GM12878 (cell line): Measurements from ENCODE around the gene CRB1. TPM values are rescaled to one million over a fixed set of nuclear protein-coding genes. Genes with fewer than 3 reads are reported as not detected.

ENCODE experiments used
- ATAC-seq: fragments of 200-7000 bp; cut with Tn5 transposase; 3 replicates; pipeline ENCODE4 v1.9.1; 2020; ENCODE audit warnings: mild to moderate bottlenecking, moderate library complexity
- BruUV-seq: library from RNA; stranded (reverse); fragments of 400-500 nt; replicated peaks from 2 replicates; lab custom pipeline; 2021; lab: Mats Ljungman, UMichigan
- CTCF ChIA-PET: fragments of 300-600 bp; sonication (Branson Sonifier 250); formaldehyde crosslinking; extraction: SDS; loops from one replicate; lab custom pipeline; 2021; ENCODE audit warnings: inconsistent platforms; lab: Yijun Ruan, JAX
- POLR2A ChIA-PET: fragments of 350-600 bp; formaldehyde crosslinking; extraction: SDS; loops from one replicate; lab custom pipeline; 2021; ENCODE audit warnings: inconsistent platforms; lab: Charles Lee
- RAD21 ChIA-PET: fragments of 300-600 bp; sonication (Branson Sonifier 250); formaldehyde crosslinking; loops from one replicate; lab custom pipeline; 2023; ENCODE audit warnings: antibody characterized with exemption; ENCODE audit not compliant: unreplicated experiment; lab: Charles Lee
- SMC1A ChIA-PET: fragments of 300-600 bp; sonication (Branson Sonifier 250); formaldehyde crosslinking; loops from one replicate; lab custom pipeline; 2023; ENCODE audit not compliant: unreplicated experiment, uncharacterized antibody; lab: Charles Lee
- DNase-seq: peaks from one replicate; pipeline ENCODE4 v3.0.0-alpha.2; 2011; ENCODE audit warnings: low read depth, low spot score
- FAIRE-seq: peaks from 3 replicates; lab custom pipeline; 2011; peaks lifted over from hg19 to GRCh38; lab: Jason Lieb, UNC
- H2AFZ ChIP-seq: 2 replicates; pipeline ENCODE4 v1.6.0; 2011; ENCODE audit warnings: low read depth, low read length, control low read depth; ENCODE audit not compliant: control insufficient read depth
- H3K27ac ChIP-seq: 2 replicates; pipeline ENCODE4 v1.5.1; 2011; ENCODE audit warnings: control low read depth; ENCODE audit not compliant: control insufficient read depth, insufficient read depth
- H3K27me3 ChIP-seq, 2 experiments: replicated peaks in 1 of 2; 2 replicates each; pipeline versions ENCODE4 v1.6.0 to v1.6.1; 2011; ENCODE audit warnings: low read length in 1 of 2; ENCODE audit not compliant: control insufficient read depth in 2 of 2, insufficient read depth in 2 of 2
- H3K36me3 ChIP-seq, 2 experiments: 2 replicates each; pipeline ENCODE4 v1.5.1; 2011; ENCODE audit warnings: low read length in 1 of 2; ENCODE audit not compliant: control insufficient read depth in 2 of 2, insufficient read depth in 2 of 2
- H3K4me1 ChIP-seq: 2 replicates; pipeline ENCODE4 v1.6.1; 2011; ENCODE audit warnings: mild to moderate bottlenecking, low read length, moderate library complexity, mixed read lengths; ENCODE audit not compliant: control insufficient read depth, insufficient read depth
- H3K4me2 ChIP-seq: 2 replicates; pipeline ENCODE4 v1.6.0; 2011; ENCODE audit warnings: control low read depth; ENCODE audit not compliant: control insufficient read depth, insufficient read depth
- H3K4me3 ChIP-seq: fragments of 200-600 bp; sonication (generic); 2 replicates; pipeline ENCODE4 v1.5.1; 2016
- H3K79me2 ChIP-seq: 2 replicates; pipeline ENCODE4 v1.6.0; 2011; ENCODE audit warnings: low read length; ENCODE audit not compliant: control insufficient read depth, insufficient read depth
- H3K9ac ChIP-seq: 2 replicates; pipeline ENCODE4 v1.8.0; 2011; ENCODE audit warnings: low read length, control low read depth, mixed read lengths; ENCODE audit not compliant: control insufficient read depth, insufficient read depth
- H3K9me3 ChIP-seq: replicated peaks from 3 replicates; pipeline ENCODE4 v1.5.1; 2011; ENCODE audit warnings: mild to moderate bottlenecking, low read length; ENCODE audit not compliant: control insufficient read depth, insufficient read depth
- H4K20me1 ChIP-seq: 2 replicates; pipeline ENCODE4 v1.6.0; 2011; ENCODE audit not compliant: control insufficient read depth, insufficient read depth
- BMI1 ChIP-seq: fragments of 450-650 bp; IDR thresholded peaks from 2 replicates; pipeline ENCODE4 v1.6.1; 2016; ENCODE audit warnings: mild to moderate bottlenecking, moderate library complexity, borderline replicate concordance
- CEBPB ChIP-seq, 2 experiments: fragments of 150-350 bp in 1 of 2; IDR thresholded peaks; 2 replicates each; pipeline ENCODE4 v1.6.1; 2012 to 2014; ENCODE audit warnings: low read depth in 2 of 2, low read length in 2 of 2, borderline replicate concordance in 1 of 2, inconsistent platforms in 1 of 2
- FOXM1 ChIP-seq: IDR thresholded peaks from 2 replicates; pipeline ENCODE4 v1.6.1; 2012; ENCODE audit warnings: low read depth, mild to moderate bottlenecking, inconsistent platforms, low read length, moderate library complexity
- HDGF ChIP-seq: fragments of 450-650 bp; IDR thresholded peaks from 2 replicates; pipeline ENCODE4 v1.6.1; 2016; ENCODE audit warnings: antibody characterized with exemption
- JUND ChIP-seq: IDR thresholded peaks from 2 replicates; pipeline ENCODE4 v1.6.1; 2012; ENCODE audit warnings: low read depth, mild to moderate bottlenecking, low read length, improper control_type of control experiment, moderate library complexity
- NRF1 ChIP-seq: conservative IDR thresholded peaks from 2 replicates; pipeline ENCODE4 v1.6.1; 2011; ENCODE audit warnings: mild to moderate bottlenecking, low read depth, low read length, improper control_type of control experiment
- PML ChIP-seq: IDR thresholded peaks from 2 replicates; pipeline ENCODE4 v1.6.1; 2012; ENCODE audit warnings: low read length, inconsistent platforms
- POU2F2 ChIP-seq: IDR thresholded peaks from 3 replicates; pipeline ENCODE4 v1.6.1; 2011; ENCODE audit warnings: low read depth, mild to moderate bottlenecking, low read length, borderline replicate concordance
- RAD21 ChIP-seq: IDR thresholded peaks from 2 replicates; pipeline ENCODE4 v1.6.1; 2011; ENCODE audit warnings: mild to moderate bottlenecking, low read depth, low read length, moderate library complexity; ENCODE audit not compliant: insufficient read depth
- RUNX3 ChIP-seq: IDR thresholded peaks from 2 replicates; pipeline ENCODE4 v1.6.1; 2012; ENCODE audit warnings: low read length, inconsistent platforms
- SIX5 ChIP-seq: IDR thresholded peaks from 2 replicates; pipeline ENCODE4 v1.6.1; 2011; ENCODE audit warnings: mild to moderate bottlenecking, low read depth, low read length, moderate library complexity; ENCODE audit not compliant: severe bottlenecking
- TCF12 ChIP-seq: IDR thresholded peaks from 2 replicates; pipeline ENCODE4 v1.6.1; 2011; ENCODE audit warnings: low read depth, mild to moderate bottlenecking, low read length
- WGBS: methylation state at CpG from one replicate; pipeline ENCODE4 v1.1.6; 2016; ENCODE audit warnings: low lambda C conversion rate; ENCODE audit not compliant: insufficient replicate concordance, insufficient coverage; ENCODE audit errors: missing lambda C conversion rate; 5-methylcytosine and 5-hydroxymethylcytosine counted together
- in situ Hi-C: fragments of 300-500 bp; cut with MboI; formaldehyde crosslinking; loops from 9 replicates; pipeline ENCODE4 v1.14.3; 2018; ENCODE audit warnings: mixed read lengths
- intact Hi-C: fragments of 100-400 bp; cut with micrococcal nuclease; formaldehyde crosslinking; loops from one replicate; pipeline ENCODE4 v1.14.2; 2022; ENCODE audit not compliant: unreplicated experiment
- polyA plus RNA-seq, 11 experiments: library from polyadenylated mRNA; depleted of rRNA in 4 of 11; unstranded in 6 of 11; stranded (reverse) in 5 of 11; fragments of >200 nt; fragmentation: Nextera tagmentation in 4 of 11; fragmentation: Illumina TruSeq in 1 of 11; extraction: Ambion mirVana in 4 of 11; extraction: Trizol in 1 of 11; gene quantifications; 1 replicate in 1 of 11; 2 replicates in 10 of 11; pipeline versions ENCODE4 v1.2.1 to v1.2.3, GENCODE V29; 2011 to 2016; ENCODE audit warnings: inconsistent platforms in 2 of 11, missing spikeins in 2 of 11, low read depth in 1 of 11
- total RNA-seq, 4 experiments: library from RNA; depleted of rRNA in 3 of 4; stranded (reverse); fragments of >200 nt in 3 of 4; fragmentation: Illumina TruSeq in 1 of 4; extraction: Trizol in 1 of 4; gene quantifications; 2 replicates each; pipeline versions ENCODE4 v1.2.1 to v1.2.3, GENCODE V29; 2013 to 2021
- TF ChIP-seq, protein P1 (sequence below): IDR thresholded peaks from 2 replicates; pipeline ENCODE4 v1.6.1; 2012; ENCODE audit warnings: low read depth, low read length, improper control_type of control experiment
- TF ChIP-seq, protein P2 (sequence below): fragments of 450-650 bp; conservative IDR thresholded peaks from 2 replicates; pipeline ENCODE4 v1.6.1; 2017; ENCODE audit warnings: mild to moderate bottlenecking, moderate library complexity

CRB1 gene
- total and polyA plus RNA-seq, 10 of the 15 experiments (the other 5 are each of a cell fraction or from before 2014, with no cell fraction given) = 0.06 to 0.10 (median 0.06) TPM; not detected in 7

DNA sequence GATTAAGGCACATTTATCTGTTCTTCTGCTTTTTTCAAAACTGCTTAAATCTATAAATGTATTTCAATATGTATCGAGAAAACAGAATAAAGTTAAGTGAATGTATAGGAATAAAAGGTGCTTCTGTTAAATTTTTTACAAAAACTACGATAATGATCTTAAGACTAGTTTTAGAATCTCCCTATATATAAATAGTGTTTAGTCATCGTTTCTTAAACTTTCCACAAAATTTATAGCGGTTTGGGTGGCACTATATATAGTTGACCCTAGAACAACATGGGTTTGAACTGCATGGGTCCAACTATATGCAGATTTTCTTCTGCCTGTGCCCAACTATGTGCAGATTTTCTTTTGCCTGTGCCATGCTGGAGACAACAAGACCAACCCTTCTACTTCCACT lies 125.7 kb downstream of the CRB1 start:
- WGBS = 27% methylated on average over 4 of the region's 4 CpGs
- ChIA-PET CTCF (no interaction called here), RAD21 (no interaction called here), SMC1A (no interaction called here), POLR2A (no interaction called here)
- intact Hi-C loops (no loop called here), in situ Hi-C loops (no loop called here)
- Histone ChIP-seq H3K79me2 (no peaks in the 10 kb centered on the region), H3K4me2 (no peak overlapping the region), H3K4me3 (no peak overlapping the region), H3K9ac (no peak overlapping the region), H4K20me1 (no peaks in the 10 kb centered on the region), H3K36me3 (no peaks in the 10 kb centered on the region), H2AFZ (no peak overlapping the region), H3K4me1 (no peaks in the 10 kb centered on the region), H3K9me3 (no peaks in the 10 kb centered on the region), H3K27ac (no peak overlapping the region), H3K27me3 (no peaks in the 10 kb centered on the region)
- FAIRE-seq (no peak), ATAC-seq (no peak), DNase-seq (no peak)
- no peak for TF ChIP-seq RUNX3
- no peak for TF ChIP-seq BMI1
- TF ChIP-seq, protein P1, sequence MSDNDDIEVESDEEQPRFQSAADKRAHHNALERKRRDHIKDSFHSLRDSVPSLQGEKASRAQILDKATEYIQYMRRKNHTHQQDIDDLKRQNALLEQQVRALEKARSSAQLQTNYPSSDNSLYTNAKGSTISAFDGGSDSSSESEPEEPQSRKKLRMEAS = no peak
- no peak for TF ChIP-seq TCF12
- TF ChIP-seq, protein P2, sequence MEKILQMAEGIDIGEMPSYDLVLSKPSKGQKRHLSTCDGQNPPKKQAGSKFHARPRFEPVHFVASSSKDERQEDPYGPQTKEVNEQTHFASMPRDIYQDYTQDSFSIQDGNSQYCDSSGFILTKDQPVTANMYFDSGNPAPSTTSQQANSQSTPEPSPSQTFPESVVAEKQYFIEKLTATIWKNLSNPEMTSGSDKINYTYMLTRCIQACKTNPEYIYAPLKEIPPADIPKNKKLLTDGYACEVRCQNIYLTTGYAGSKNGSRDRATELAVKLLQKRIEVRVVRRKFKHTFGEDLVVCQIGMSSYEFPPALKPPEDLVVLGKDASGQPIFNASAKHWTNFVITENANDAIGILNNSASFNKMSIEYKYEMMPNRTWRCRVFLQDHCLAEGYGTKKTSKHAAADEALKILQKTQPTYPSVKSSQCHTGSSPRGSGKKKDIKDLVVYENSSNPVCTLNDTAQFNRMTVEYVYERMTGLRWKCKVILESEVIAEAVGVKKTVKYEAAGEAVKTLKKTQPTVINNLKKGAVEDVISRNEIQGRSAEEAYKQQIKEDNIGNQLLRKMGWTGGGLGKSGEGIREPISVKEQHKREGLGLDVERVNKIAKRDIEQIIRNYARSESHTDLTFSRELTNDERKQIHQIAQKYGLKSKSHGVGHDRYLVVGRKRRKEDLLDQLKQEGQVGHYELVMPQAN = no peak
- TF ChIP-seq FOXM1 = no peak
- TF ChIP-seq JUND = no peak
- TF ChIP-seq SIX5 = no peak
- no peak for TF ChIP-seq PML
- TF ChIP-seq CEBPB (IDR thresholded peaks at IDR 0.05; ENCODE audit: borderline replicate concordance in 1 of 2, low read depth in 2 of 2, low read length in 2 of 2) = no peak
- no peak for TF ChIP-seq POU2F2
- no peak for TF ChIP-seq HDGF
- no peak for TF ChIP-seq RAD21
- no peak for TF ChIP-seq NRF1
- BruUV-seq = no TSS peak
